Chondrocyte (in vitro differentiated cells): ENCODE data around the gene CNOT6. TPM values are rescaled to one million over a fixed set of nuclear protein-coding genes. Genes with fewer than 3 reads are reported as not detected.

Source experiments
- DNase-seq: peaks from one replicate; pipeline ENCODE4 v3.0.0; 2021; ENCODE audit warnings: mixed read lengths, low spot score
- H3K27ac Mint-ChIP-seq: one replicate; pipeline ENCODE4 v1.8.0; 2021; ENCODE audit warnings: mild to moderate bottlenecking, moderate library complexity, mixed read lengths; ENCODE audit not compliant: unreplicated experiment
- H3K27me3 Mint-ChIP-seq: 2 replicates; pipeline ENCODE4 v1.8.0; 2021; ENCODE audit warnings: low read depth, mixed read lengths
- H3K36me3 Mint-ChIP-seq: 2 replicates; pipeline ENCODE4 v1.8.0; 2021; ENCODE audit warnings: low read depth, mixed read lengths
- H3K4me1 Mint-ChIP-seq: 2 replicates; pipeline ENCODE4 v1.8.0; 2021; ENCODE audit warnings: low read depth, mild to moderate bottlenecking, mixed read lengths
- H3K4me3 Mint-ChIP-seq: one replicate; pipeline ENCODE4 v1.8.0; 2021; ENCODE audit warnings: mild to moderate bottlenecking, moderate library complexity, mixed read lengths; ENCODE audit not compliant: unreplicated experiment
- H3K9me3 Mint-ChIP-seq: 2 replicates; pipeline ENCODE4 v1.8.0; 2021; ENCODE audit warnings: low read depth, mixed read lengths
- CTCF ChIP-seq: fragments of 200-600 bp; sonication (generic); IDR thresholded peaks from 2 replicates; pipeline ENCODE4 v1.5.0; 2021; ENCODE audit warnings: antibody characterized with exemption, mild to moderate bottlenecking, moderate library complexity
- total RNA-seq: library from RNA; stranded (reverse); gene quantifications from 3 replicates; pipeline ENCODE4 v1.2.1, GENCODE V29; 2021

CNOT6 gene
- total RNA-seq, 1 donor from 2014 or later, result 24.7 TPM

DNA sequence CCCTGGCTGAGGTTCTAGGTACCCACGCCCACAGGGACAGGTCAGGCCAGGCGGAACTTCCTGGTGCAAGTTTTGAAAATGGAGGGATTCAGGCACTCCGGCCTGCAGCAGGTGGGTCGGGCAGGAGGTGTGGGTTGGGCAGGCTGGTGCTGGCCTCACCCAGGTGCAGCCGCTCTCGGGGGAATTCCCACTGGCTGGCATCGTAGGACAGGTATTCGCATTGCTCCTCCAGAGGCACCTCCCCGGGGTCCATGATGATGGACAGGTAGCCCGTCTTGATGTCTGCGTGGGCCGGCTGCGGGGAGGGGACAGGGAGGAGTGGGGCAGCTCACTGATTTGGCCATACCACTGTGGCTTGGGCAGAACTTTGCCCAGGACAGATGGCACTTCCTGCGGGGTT, 125.8 kb downstream of the CNOT6 start:
- Mint-ChIP-seq H3K4me1 (peaks cover 4% of the 10 kb centered on the region), H3K4me3 (no peak overlapping the region), H3K9me3 (no peaks in the 10 kb centered on the region), H3K27ac (no peak overlapping the region), H3K36me3 (no peaks in the 10 kb centered on the region), H3K27me3 (peaks cover 7% of the 10 kb centered on the region)
- TF ChIP-seq CTCF, result no peak
- DNase-seq, result no peak

DNA sequence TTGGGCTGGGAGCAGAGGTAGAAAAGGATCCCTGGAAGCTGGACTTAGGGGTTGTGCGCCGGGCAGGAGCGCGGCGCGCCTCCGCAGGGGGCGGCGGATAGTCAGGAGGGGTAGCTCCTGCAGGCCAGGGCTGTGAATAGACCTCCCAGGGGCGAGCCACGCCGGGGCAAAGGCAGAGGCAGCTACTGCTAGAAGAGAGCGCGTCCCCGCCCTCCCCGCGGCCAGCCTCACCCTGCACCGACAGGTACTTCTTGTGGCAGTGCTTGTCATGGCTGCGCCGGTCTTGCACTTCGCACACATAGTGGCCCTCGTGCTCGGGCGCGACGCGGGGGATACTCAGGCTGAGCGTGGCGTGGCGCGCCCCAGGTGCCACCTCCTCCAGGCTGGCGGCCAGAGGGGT, 127.1 kb downstream of the CNOT6 start:
- Mint-ChIP-seq H3K9me3 (no peaks in the 10 kb centered on the region), H3K36me3 (no peaks in the 10 kb centered on the region), H3K27me3 (peaks cover 7% of the 10 kb centered on the region), H3K4me3 (no peak overlapping the region), H3K27ac (no peak overlapping the region), H3K4me1 (peaks cover 4% of the 10 kb centered on the region)
- no peak for DNase-seq
- no peak for TF ChIP-seq CTCF

GRCh38 chr5:180622910-180623309, 128.7 kb downstream of the CNOT6 start:
- no peak for DNase-seq
- Mint-ChIP-seq H3K27me3 (peaks cover 7% of the 10 kb centered on the region), H3K27ac (no peak overlapping the region), H3K4me3 (no peak overlapping the region), H3K4me1 (peaks cover 4% of the 10 kb centered on the region), H3K36me3 (no peaks in the 10 kb centered on the region), H3K9me3 (no peaks in the 10 kb centered on the region)
- TF ChIP-seq CTCF, result no peak

- Mint-ChIP-seq H3K9me3 (no peaks in the 10 kb centered on the region), H3K27me3 (peaks cover 5% of the 10 kb centered on the region), H3K4me1 (peaks cover 3% of the 10 kb centered on the region), H3K27ac (no peak overlapping the region), H3K4me3 (no peak overlapping the region), H3K36me3 (no peaks in the 10 kb centered on the region)
- DNase-seq, result no peak
- TF ChIP-seq CTCF, result no peak
Observed at GRCh38 chr5:180623411-180623834, 129.2 kb downstream of the CNOT6 start.

DNA sequence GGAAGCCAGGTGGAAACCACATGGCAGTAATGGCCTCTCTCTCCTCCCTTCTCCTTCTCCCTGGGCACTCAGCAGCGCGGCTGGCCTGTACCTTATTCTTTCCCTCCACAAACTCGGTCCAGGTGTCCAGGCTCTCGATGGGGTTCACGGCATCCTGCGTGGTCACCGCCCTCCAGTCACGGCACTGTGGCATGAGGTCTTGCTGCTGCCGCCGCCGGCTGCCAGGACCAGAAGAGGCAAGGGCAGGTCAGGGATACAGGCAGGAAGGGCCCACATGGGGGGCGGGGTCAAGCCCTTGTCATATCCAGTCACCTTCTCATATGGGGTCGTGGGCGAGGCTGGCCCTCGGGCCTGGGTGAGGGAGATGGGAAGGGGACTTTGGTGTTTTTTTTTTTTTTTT, 129.7 kb downstream of the CNOT6 start:
- Mint-ChIP-seq H3K4me3 (no peak overlapping the region), H3K9me3 (no peaks in the 10 kb centered on the region), H3K27me3 (peaks cover 2% of the 10 kb centered on the region), H3K27ac (no peak overlapping the region), H3K4me1 (no peaks in the 10 kb centered on the region), H3K36me3 (no peaks in the 10 kb centered on the region)
- TF ChIP-seq CTCF, result no peak
- no peak for DNase-seq
